ENCODE data around the gene SPPL3.
"Not testable (repeated sequence)": the region's sequence is repeated elsewhere in the genome, so short reads cannot be mapped to it uniquely, and the experiment has no call there.

Gene SPPL3

GRCh38 chr12:120917748-120918147 is 13.6 kb upstream of the SPPL3 start:
- DNase-seq = no peak

- DNase-seq = no peak
These were observed 12.4 kb upstream of the SPPL3 start for GRCh38 chr12:120916561-120916960.

GRCh38 chr12:120914794-120915193 is 10.6 kb upstream of the SPPL3 start:
- DNase-seq = no peak

- no peak for DNase-seq
These were observed 5.6 kb upstream of the SPPL3 start for GRCh38 chr12:120909633-120910298.

GRCh38 chr12:120905856-120906384 is 1.8 kb upstream of the SPPL3 start:
- DNase-seq = no peak

GRCh38 chr12:120903412-120904196 is 554 bp downstream of the SPPL3 start:
- DNase-seq = no peak

GRCh38 chr12:120902846-120903411 is 1.2 kb downstream of the SPPL3 start:
- no peak for DNase-seq

- no peak for DNase-seq
These were observed 2.3 kb downstream of the SPPL3 start for GRCh38 chr12:120901818-120902217.

GRCh38 chr12:120901101-120901500 is 3.1 kb downstream of the SPPL3 start:
- DNase-seq = not testable (repeated sequence)

- DNase-seq = no peak
These were observed 8.6 kb downstream of the SPPL3 start for GRCh38 chr12:120895532-120895931.

- no peak for DNase-seq
These were observed 11.9 kb downstream of the SPPL3 start for GRCh38 chr12:120892265-120892664.

- DNase-seq = no peak
These were observed 13.2 kb downstream of the SPPL3 start for GRCh38 chr12:120890963-120891362.

- no peak for DNase-seq
These were observed 16.7 kb downstream of the SPPL3 start for GRCh38 chr12:120887253-120888043.

- DNase-seq = no peak
These were observed 17.7 kb downstream of the SPPL3 start for GRCh38 chr12:120886199-120887018.

GRCh38 chr12:120885521-120885920 is 18.6 kb downstream of the SPPL3 start:
- DNase-seq = no peak

- DNase-seq = no peak
These were observed 19.5 kb downstream of the SPPL3 start for GRCh38 chr12:120884644-120885043.

- no peak for DNase-seq
These were observed 22.1 kb downstream of the SPPL3 start for GRCh38 chr12:120882055-120882555.

- no peak for DNase-seq
These were observed 24.3 kb downstream of the SPPL3 start for GRCh38 chr12:120879718-120880300.

- no peak for DNase-seq
These were observed 25.1 kb downstream of the SPPL3 start for GRCh38 chr12:120879102-120879501.

- DNase-seq = no peak
These were observed 29.5 kb downstream of the SPPL3 start for GRCh38 chr12:120874547-120875245.

- no peak for DNase-seq
These were observed 30.9 kb downstream of the SPPL3 start for GRCh38 chr12:120873226-120873625.

Data from NCI-H524 treated with DMSO at 0.1 percent for 48 hours (cell line).